Loucy (cell line): ENCODE data around the gene ACSF2.

Source experiments
- CTCF ChIP-seq: fragments of 200-600 bp; sonication (generic); conservative IDR thresholded peaks from 2 replicates; pipeline ENCODE4 v1.5.1; 2014; ENCODE audit warnings: mild to moderate bottlenecking, antibody characterized with exemption, low read length
- EZH2phosphoT487 ChIP-seq: fragments of 200-600 bp; IDR thresholded peaks from 2 replicates; pipeline ENCODE4 v1.6.1; 2018; ENCODE audit warnings: antibody characterized with exemption, mild to moderate bottlenecking, moderate library complexity, borderline replicate concordance

DNA sequence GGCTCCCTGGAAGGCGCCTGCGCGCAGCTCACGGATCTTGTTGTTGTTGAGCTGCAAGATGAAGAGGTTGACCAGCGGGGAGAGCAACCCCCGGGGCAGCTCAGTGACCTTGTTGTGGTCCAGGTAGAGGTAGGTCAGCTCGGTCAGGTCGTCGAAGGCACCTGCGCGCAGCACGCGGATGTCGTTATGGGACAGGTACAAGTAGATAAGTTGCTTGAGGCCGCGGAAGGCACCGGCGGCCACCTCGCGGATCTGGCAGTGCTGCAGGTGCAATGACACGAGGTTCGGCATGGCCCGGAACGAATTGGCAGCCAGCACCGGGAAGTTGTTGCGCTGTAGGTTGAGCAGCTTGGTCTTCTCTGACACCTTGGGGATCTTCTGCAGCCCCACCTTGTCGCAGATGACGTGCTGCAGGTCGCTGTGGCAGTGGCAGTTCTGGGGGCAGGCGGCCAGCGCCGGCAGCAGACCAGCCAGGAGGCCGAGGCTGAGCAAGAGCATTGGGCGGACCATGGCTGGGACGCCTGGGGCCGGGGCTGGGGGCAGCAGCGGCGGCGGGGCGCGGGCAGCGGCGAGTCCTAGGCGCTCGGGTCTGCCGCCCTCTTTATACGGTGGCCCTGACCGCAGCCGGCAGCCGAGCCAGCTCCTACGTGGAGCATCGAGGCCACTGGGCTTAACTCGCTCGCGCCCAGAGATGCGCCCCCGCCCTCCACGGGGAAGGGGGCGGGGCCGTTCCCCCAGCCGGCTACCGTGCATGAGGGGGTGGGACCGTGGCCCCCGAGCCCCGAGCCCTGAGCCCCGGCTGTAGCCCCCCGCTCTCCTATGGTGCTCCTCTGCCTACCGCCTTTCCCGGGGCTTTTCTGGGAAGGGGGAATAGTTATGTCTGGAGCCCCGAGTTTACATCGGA is 42.5 kb downstream of the ACSF2 start, which contains the start of gene CHAD:
- no peak for TF ChIP-seq CTCF
- no peak for TF ChIP-seq EZH2phosphoT487
